Measurements from ENCODE around the gene PEAR1.

The PEAR1 gene

DNA sequence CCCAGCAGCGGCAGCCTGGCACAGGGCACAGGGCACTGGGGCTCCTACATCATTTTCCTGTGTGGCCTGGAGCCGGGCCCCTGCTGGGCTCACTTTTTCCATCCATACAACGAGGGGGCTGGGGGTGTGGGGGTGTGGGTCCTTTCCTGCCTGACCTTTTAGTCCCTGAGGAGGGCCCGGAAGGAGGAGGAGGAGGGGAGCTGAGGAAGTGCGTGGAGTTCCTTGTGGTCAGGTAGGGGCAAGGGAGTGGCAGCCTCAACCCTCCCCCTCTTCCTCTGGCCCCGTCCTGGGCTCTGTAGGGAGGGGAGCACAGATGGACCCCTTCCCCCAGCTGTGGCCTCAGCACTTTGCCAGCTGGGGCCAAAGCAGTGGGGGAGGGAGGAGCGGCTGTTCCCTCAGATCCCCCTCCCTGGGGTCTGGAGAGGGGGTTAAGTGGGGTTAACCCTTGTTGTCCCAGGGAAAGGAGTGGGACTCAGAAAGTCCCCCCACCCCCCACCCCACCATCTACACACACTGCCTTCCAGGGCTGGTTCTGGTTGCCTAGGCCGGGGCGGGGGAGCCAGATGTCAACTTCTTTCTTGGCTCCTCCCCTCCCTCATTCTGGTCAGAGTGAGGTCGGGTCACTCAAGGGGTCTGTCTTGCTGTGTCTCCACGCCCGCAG, 27.1 kb upstream of the PEAR1 start:
- TF ChIP-seq POLR2AphosphoS5 (IDR thresholded peaks at IDR 0.05; ENCODE audit: low read depth, low read length) = no peak
- TF ChIP-seq PAX5 (IDR thresholded peaks at IDR 0.05; ENCODE audit: insufficient read depth, low read length, severe bottlenecking) = no peak
- no peak for TF ChIP-seq TAF1 (IDR thresholded peaks at IDR 0.05; ENCODE audit: low read depth, low read length)
- TF ChIP-seq POU2F2 (IDR thresholded peaks at IDR 0.05; ENCODE audit: low read depth, low read length) = no peak
- TF ChIP-seq SPI1 (IDR thresholded peaks at IDR 0.05; ENCODE audit: low read depth, low read length) = no peak
- FAIRE-seq (no peak), DNase-seq (ENCODE audit: insufficient read length, low spot score) (no peak)

DNA sequence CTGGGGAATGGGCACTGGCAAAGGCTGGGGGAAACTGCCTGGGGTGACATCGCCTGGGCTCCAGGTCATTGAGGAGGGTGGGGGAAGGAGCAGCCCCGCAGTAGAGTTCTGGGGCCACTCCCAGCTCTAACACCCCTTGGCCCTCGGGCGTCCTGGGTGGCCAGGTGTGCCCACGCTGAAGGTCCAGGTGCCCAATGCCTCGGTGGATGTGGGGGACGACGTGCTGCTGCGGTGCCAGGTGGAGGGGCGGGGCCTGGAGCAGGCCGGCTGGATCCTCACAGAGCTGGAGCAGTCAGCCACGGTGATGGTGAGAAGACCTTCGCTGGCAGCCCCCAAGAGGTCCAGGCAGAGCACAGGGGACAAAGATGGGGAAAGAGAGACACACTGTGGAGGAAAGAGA, 25.2 kb upstream of the PEAR1 start:
- FAIRE-seq = no peak
- TF ChIP-seq POLR2A (IDR thresholded peaks at IDR 0.05; ENCODE audit: low read depth, low read length) (no peak), PAX5 (IDR thresholded peaks at IDR 0.05; ENCODE audit: insufficient read depth, low read length, severe bottlenecking) (no peak), POU2F2 (IDR thresholded peaks at IDR 0.05; ENCODE audit: low read depth, low read length) (no peak), POLR2AphosphoS5 (IDR thresholded peaks at IDR 0.05; ENCODE audit: low read depth, low read length) (no peak), SPI1 (IDR thresholded peaks at IDR 0.05; ENCODE audit: low read depth, low read length) (no peak), TAF1 (IDR thresholded peaks at IDR 0.05; ENCODE audit: low read depth, low read length) (no peak)
- DNase-seq (ENCODE audit: insufficient read length, low spot score) = no peak

DNA sequence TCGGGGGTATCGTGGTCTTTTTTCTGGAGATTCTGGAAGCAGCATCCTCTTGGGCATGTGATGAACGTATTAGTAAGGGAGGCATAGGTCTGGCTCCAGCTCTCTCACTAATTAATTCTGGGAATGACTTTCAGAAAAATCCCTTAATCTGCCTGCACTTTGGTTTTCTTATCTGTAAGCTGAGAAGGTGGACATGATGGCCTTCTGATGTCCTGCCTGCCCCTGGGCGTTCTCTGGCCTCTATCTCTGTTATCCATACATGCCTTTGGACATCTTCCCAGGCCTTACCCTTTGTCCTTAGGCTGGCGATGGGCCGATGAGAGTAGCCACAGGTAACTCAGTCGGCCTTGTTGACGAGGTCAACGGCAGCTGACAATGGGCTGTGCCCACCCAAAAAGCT, 24.1 kb upstream of the PEAR1 start:
- TF ChIP-seq PAX5 (IDR thresholded peaks at IDR 0.05; ENCODE audit: insufficient read depth, low read length, severe bottlenecking) (no peak), POU2F2 (IDR thresholded peaks at IDR 0.05; ENCODE audit: low read depth, low read length) (no peak), SPI1 (IDR thresholded peaks at IDR 0.05; ENCODE audit: low read depth, low read length) (no peak), TAF1 (IDR thresholded peaks at IDR 0.05; ENCODE audit: low read depth, low read length) (no peak), POLR2AphosphoS5 (IDR thresholded peaks at IDR 0.05; ENCODE audit: low read depth, low read length) (no peak), POLR2A (IDR thresholded peaks at IDR 0.05; ENCODE audit: low read depth, low read length) (no peak)
- DNase-seq (ENCODE audit: insufficient read length, low spot score) (no peak), FAIRE-seq (no peak)

DNA sequence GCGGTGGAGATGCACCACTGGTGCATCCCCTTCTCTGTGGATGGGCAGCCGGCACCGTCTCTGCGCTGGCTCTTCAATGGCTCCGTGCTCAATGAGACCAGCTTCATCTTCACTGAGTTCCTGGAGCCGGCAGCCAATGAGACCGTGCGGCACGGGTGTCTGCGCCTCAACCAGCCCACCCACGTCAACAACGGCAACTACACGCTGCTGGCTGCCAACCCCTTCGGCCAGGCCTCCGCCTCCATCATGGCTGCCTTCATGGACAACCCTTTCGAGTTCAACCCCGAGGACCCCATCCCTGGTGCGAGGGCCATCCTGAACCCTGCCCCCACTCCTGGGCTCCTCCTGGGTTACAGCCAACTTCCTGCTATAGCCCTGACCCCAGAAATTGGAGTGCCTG, 19.9 kb upstream of the PEAR1 start:
- TF ChIP-seq PAX5 (IDR thresholded peaks at IDR 0.05; ENCODE audit: insufficient read depth, low read length, severe bottlenecking) (no peak), SPI1 (IDR thresholded peaks at IDR 0.05; ENCODE audit: low read depth, low read length) (no peak), POU2F2 (IDR thresholded peaks at IDR 0.05; ENCODE audit: low read depth, low read length) (no peak), TAF1 (IDR thresholded peaks at IDR 0.05; ENCODE audit: low read depth, low read length) (no peak), POLR2A (IDR thresholded peaks at IDR 0.05; ENCODE audit: low read depth, low read length) (no peak), POLR2AphosphoS5 (IDR thresholded peaks at IDR 0.05; ENCODE audit: low read depth, low read length) (no peak)
- no peak for FAIRE-seq
- DNase-seq (ENCODE audit: insufficient read length, low spot score) = no peak

DNA sequence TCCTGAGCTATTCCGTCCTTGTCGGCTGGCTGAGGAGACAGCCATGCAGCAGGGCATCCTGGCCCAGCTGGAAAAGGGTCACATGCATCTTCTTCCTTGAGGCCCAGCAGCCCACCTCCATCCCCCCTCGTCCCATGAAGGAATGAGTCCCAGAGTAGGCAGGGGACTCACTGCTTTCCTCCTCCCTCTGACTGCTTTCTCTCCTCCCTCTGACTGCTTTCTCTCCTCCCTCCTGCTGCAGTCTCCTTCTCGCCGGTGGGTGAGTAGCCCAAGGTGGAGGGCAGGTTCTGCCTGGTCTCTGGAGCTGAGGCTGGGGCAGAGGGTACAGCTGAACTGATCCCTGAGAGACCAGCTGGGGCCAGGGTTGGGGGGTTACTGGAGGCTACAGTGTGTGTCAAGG, 19.4 kb upstream of the PEAR1 start:
- TF ChIP-seq POU2F2 (IDR thresholded peaks at IDR 0.05; ENCODE audit: low read depth, low read length) (no peak), SPI1 (IDR thresholded peaks at IDR 0.05; ENCODE audit: low read depth, low read length) (no peak), POLR2AphosphoS5 (IDR thresholded peaks at IDR 0.05; ENCODE audit: low read depth, low read length) (no peak), TAF1 (IDR thresholded peaks at IDR 0.05; ENCODE audit: low read depth, low read length) (no peak), POLR2A (IDR thresholded peaks at IDR 0.05; ENCODE audit: low read depth, low read length) (no peak), PAX5 (IDR thresholded peaks at IDR 0.05; ENCODE audit: insufficient read depth, low read length, severe bottlenecking) (no peak)
- DNase-seq (ENCODE audit: insufficient read length, low spot score) (no peak), FAIRE-seq (no peak)

DNA sequence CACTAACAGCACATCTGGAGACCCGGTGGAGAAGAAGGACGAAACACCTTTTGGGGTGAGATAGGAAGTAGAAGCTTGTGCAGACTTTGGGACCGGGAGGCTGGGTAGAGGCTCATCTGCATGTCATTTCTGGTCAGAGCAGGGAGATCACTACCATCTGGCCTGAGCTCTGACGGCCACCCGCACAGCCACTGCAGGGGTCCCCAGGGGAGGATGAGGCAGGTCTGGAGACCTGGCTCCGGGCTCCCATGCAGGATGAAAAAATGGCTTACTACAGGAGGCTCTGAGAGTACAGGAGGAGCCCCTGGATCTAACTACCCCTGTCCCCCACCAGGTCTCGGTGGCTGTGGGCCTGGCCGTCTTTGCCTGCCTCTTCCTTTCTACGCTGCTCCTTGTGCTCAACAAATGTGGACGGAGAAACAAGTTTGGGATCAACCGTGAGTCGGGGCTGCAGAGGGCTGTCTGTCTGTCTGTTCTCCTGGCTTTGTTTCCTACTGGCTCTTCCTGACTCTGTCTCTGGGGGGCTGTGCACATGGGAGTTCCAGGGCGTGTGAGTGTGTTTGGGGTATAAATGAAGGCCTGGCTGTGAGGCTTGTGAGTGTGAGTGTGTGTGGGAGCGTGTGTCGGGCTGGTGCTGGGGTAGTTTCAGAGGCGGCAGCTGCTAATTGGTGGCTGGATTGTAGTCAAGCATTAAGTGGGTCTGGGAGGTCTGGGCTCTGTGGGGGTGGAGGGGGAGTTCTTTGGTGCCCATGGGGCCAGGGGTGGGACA, 18.8 kb upstream of the PEAR1 start:
- no peak for DNase-seq (ENCODE audit: insufficient read length, low spot score)
- no peak for TF ChIP-seq TAF1 (IDR thresholded peaks at IDR 0.05; ENCODE audit: low read depth, low read length)
- no peak for FAIRE-seq

DNA sequence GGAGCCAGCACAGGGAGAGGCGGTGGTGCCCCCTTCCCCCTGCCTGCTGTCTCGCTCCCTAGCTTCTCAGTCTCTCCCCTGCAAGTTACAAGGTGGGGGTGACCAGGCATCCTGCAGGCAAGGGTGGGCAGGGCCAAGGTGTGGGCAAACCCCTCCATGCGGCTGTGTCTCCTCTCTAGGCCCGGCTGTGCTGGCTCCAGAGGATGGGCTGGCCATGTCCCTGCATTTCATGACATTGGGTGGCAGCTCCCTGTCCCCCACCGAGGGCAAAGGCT, 18.2 kb upstream of the PEAR1 start:
- TF ChIP-seq POLR2AphosphoS5 (IDR thresholded peaks at IDR 0.05; ENCODE audit: low read depth, low read length) = no peak
- no peak for TF ChIP-seq POLR2A (IDR thresholded peaks at IDR 0.05; ENCODE audit: low read depth, low read length)
- TF ChIP-seq POU2F2 (IDR thresholded peaks at IDR 0.05; ENCODE audit: low read depth, low read length) = no peak
- no peak for TF ChIP-seq PAX5 (IDR thresholded peaks at IDR 0.05; ENCODE audit: insufficient read depth, low read length, severe bottlenecking)
- TF ChIP-seq TAF1 (IDR thresholded peaks at IDR 0.05; ENCODE audit: low read depth, low read length) = no peak
- DNase-seq (ENCODE audit: insufficient read length, low spot score) = no peak
- FAIRE-seq = no peak

DNA sequence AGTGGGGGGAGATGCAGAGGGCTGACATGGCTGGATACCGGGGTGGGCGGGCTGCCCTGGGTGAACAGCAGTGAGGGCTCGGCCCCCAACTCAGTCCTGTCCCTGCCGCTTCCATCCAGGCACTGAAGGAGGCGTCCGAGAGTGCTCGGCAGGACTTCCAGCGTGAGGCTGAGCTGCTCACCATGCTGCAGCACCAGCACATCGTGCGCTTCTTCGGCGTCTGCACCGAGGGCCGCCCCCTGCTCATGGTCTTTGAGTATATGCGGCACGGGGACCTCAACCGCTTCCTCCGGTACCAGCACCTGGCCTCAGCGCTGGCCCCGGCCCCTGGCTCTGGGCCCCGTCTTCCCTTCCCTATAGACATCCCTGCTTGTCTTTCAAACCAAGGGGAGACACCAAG, 17.2 kb upstream of the PEAR1 start:
- no peak for FAIRE-seq
- DNase-seq (ENCODE audit: insufficient read length, low spot score) = no peak
- TF ChIP-seq POU2F2 (IDR thresholded peaks at IDR 0.05; ENCODE audit: low read depth, low read length) = no peak
- no peak for TF ChIP-seq POLR2AphosphoS5 (IDR thresholded peaks at IDR 0.05; ENCODE audit: low read depth, low read length)
- no peak for TF ChIP-seq PAX5 (IDR thresholded peaks at IDR 0.05; ENCODE audit: insufficient read depth, low read length, severe bottlenecking)
- no peak for TF ChIP-seq POLR2A (IDR thresholded peaks at IDR 0.05; ENCODE audit: low read depth, low read length)
- TF ChIP-seq SPI1 (IDR thresholded peaks at IDR 0.05; ENCODE audit: low read depth, low read length) = no peak
- no peak for TF ChIP-seq TAF1 (IDR thresholded peaks at IDR 0.05; ENCODE audit: low read depth, low read length)

DNA sequence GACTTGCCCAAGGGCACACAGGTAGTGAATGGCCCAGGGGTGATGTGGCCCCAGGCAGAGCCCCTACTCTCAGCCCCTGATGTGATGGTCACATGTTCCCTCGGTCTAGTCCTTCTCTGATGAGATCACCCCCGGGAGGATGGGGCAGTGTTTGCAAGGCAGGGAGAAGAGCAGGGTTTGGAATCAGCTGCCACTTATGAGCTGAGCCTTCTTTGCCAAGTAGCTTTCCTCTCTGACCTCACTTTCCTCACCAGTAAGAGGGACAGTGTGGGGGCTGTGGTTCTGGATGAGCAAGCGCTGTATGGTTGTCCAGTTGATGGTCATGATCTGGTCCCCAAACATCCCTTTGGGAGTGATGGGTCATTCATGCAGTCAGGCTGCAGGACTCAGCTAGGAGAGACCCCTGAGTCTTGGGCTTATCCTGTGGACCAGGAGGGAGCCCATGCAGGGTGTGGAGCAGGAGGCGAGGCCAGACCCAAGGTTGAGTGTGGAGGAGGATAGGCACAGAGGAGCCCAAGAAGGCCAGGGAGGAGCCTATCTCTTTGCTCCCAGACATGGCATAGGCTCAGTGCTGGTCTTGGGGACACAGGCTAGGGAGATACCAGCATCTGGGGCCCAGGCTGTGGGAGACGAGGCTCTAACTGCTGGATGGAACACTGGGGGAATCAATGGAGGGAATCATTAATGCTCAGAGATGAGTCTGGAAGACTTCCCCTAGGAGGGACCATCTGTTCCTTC, 15.9 kb upstream of the PEAR1 start:
- no peak for TF ChIP-seq POU2F2 (IDR thresholded peaks at IDR 0.05; ENCODE audit: low read depth, low read length)
- no peak for FAIRE-seq
- DNase-seq (ENCODE audit: insufficient read length, low spot score) = no peak

DNA sequence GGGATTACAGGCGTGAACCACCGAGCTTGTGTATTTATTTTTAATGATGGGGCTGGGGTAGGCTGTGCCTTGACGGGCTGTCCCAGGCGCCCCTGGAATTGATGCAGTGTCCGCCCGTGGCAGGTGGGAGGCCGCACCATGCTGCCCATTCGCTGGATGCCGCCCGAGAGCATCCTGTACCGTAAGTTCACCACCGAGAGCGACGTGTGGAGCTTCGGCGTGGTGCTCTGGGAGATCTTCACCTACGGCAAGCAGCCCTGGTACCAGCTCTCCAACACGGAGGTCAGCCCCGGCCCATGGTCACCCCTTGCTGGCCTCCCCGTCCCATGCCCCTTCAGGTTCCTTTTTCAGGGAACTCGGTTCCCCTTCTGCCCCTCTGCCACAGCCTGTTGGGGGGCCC, 13.6 kb upstream of the PEAR1 start:
- DNase-seq (ENCODE audit: insufficient read length, low spot score) (no peak), FAIRE-seq (no peak)
- TF ChIP-seq POU2F2 (IDR thresholded peaks at IDR 0.05; ENCODE audit: low read depth, low read length) = no peak
